Measurements from ENCODE around the gene MAB21L4.

The MAB21L4 gene

DNA sequence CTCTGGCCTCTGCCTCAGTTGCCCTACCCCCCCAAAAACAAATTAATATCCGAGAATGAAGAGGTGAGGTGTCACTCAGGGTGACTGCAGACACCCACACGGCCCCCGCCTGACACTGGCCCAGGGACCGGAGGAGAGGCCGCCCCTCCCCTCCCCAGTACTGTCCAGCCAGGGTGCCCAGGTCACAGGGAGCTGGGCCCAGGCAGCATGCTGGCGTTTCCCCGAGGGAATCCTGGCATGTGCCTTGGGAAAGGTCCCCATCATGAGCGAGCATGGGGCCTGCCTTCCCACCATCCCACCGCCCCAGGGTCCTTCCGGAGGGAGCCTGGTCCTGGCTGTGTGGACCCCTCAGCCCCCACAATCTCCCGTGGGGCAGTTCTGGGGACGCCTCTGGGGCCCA, 3.0 kb downstream of the MAB21L4 start:
- Histone ChIP-seq H3K27ac (ENCODE audit: extremely low read depth, low read depth, low read length) (no peak overlapping the region), H3K9me3 (ENCODE audit: control insufficient read depth, insufficient read depth, low read depth, low read length) (no peaks in the 10 kb centered on the region), H3K36me3 (ENCODE audit: control insufficient read depth in 2 of 2, insufficient read depth in 1 of 2, low read length in 2 of 2) (no peaks in the 10 kb centered on the region), H3K4me1 (ENCODE audit: control insufficient read depth, insufficient read depth, low read length) (no peaks in the 10 kb centered on the region), H3K4me3 (ENCODE audit: low read depth, low read length) (no peak overlapping the region)
- TF ChIP-seq ZNF513 (tag by site-specific recombination; IDR thresholded peaks at IDR 0.05) (no peak), ZNF138 (tag by site-specific recombination; IDR thresholded peaks at IDR 0.05; ENCODE audit: borderline replicate concordance) (no peak), ZNF214 (tag by site-specific recombination; IDR thresholded peaks at IDR 0.05; ENCODE audit: borderline replicate concordance) (no peak), ZNF146 (tag by site-specific recombination; IDR thresholded peaks at IDR 0.05) (no peak), SETDB1 (IDR thresholded peaks at IDR 0.05; ENCODE audit: insufficient read length, low read length) (no peak), BCL11A (tag by site-specific recombination; IDR thresholded peaks at IDR 0.05; ENCODE audit: low read depth) (no peak), ZNF701 (tag by site-specific recombination; IDR thresholded peaks at IDR 0.05) (no peak), HOXC10 (CRISPR knock-in tag; IDR thresholded peaks at IDR 0.05) (no peak), ZBTB49 (tag by site-specific recombination; IDR thresholded peaks at IDR 0.05; ENCODE audit: low read depth) (no peak), ZNF280C (tag by site-specific recombination; IDR thresholded peaks at IDR 0.05) (no peak), ATF2 (tag by site-specific recombination; IDR thresholded peaks at IDR 0.05; ENCODE audit: low read depth) (no peak)
- CTCF ChIA-PET = interaction anchor here (0.6 to 1.3 kb wide), 2 partner anchors 20 to 767 kb away, joined by 3 read pairs; no protein-coding TSS in a partner anchor
- POLR2A ChIA-PET = no interaction called here

GRCh38 chr2:240892356-240892755, 3.6 kb downstream of the MAB21L4 start:
- CTCF ChIA-PET = interaction anchor here (1.3 kb wide), 1 partner anchor 20 kb away, joined by 3 read pairs; no protein-coding TSS in a partner anchor
- no peak overlapping the region for H3K27ac ChIP-seq (ENCODE audit: extremely low read depth, low read depth, low read length)
- no peak overlapping the region for H3K4me3 ChIP-seq (ENCODE audit: low read depth, low read length)
- H3K9me3 ChIP-seq (ENCODE audit: control insufficient read depth, insufficient read depth, low read depth, low read length) = no peaks in the 10 kb centered on the region
- POLR2A ChIA-PET = interaction anchor here (0.6 kb wide), 1 partner anchor 412 kb away, joined by 3 read pairs; no protein-coding TSS in a partner anchor
- H3K4me1 ChIP-seq (ENCODE audit: control insufficient read depth, insufficient read depth, low read length) = no peaks in the 10 kb centered on the region
- no peaks in the 10 kb centered on the region for H3K36me3 ChIP-seq (ENCODE audit: control insufficient read depth in 2 of 2, insufficient read depth in 1 of 2, low read length in 2 of 2)
- TF ChIP-seq ZNF449 (tag by site-specific recombination; IDR thresholded peaks at IDR 0.05) (no peak), ZNF521 (tag by site-specific recombination; IDR thresholded peaks at IDR 0.05) (no peak), KLF16 (tag by site-specific recombination; IDR thresholded peaks at IDR 0.05) (no peak), ZNF274 (IDR thresholded peaks at IDR 0.05; ENCODE audit: low read length) (no peak), ZNF274 (tag by site-specific recombination; IDR thresholded peaks at IDR 0.05; ENCODE audit: borderline replicate concordance) (no peak), ZBTB44 (tag by site-specific recombination; IDR thresholded peaks at IDR 0.05) (no peak), ZNF623 (tag by site-specific recombination; IDR thresholded peaks at IDR 0.05) (no peak), ZNF600 (tag by site-specific recombination; IDR thresholded peaks at IDR 0.05) (no peak), HOXA7 (CRISPR knock-in tag; IDR thresholded peaks at IDR 0.05; ENCODE audit: borderline replicate concordance) (no peak), ZNF302 (tag by site-specific recombination; IDR thresholded peaks at IDR 0.05; ENCODE audit: low read depth) (no peak), ZNF549 (tag by site-specific recombination; IDR thresholded peaks at IDR 0.05) (no peak), OSR2 (tag by site-specific recombination; IDR thresholded peaks at IDR 0.05) (no peak), ZBTB48 (tag by site-specific recombination; IDR thresholded peaks at IDR 0.05) (no peak), ZNF654 (tag by site-specific recombination; IDR thresholded peaks at IDR 0.05; ENCODE audit: low read depth) (no peak), ZNF423 (tag by site-specific recombination; IDR thresholded peaks at IDR 0.05) (no peak)
